AG04449 (cell line): ENCODE measurements around the gene TGM5.

Experiments used
- CTCF ChIA-PET: fragments of 350-600 bp; formaldehyde crosslinking; extraction: SDS; loops from one replicate; lab custom pipeline; 2021; ENCODE audit warnings: antibody characterized with exemption; lab: Yijun Ruan, JAX
- POLR2A ChIA-PET: fragments of 400-600, 350-600 bp; formaldehyde crosslinking; extraction: SDS; loops from one replicate; lab custom pipeline; 2020; ENCODE audit warnings: antibody characterized with exemption, inconsistent platforms; lab: Yijun Ruan, JAX
- DNase-seq: peaks from one replicate; pipeline ENCODE4 v3.0.0-alpha.2; 2010; ENCODE audit warnings: low read depth, low spot score
- H3K4me3 ChIP-seq: 2 replicates; pipeline ENCODE4 v1.5.1; 2011; ENCODE audit warnings: low read depth, mild to moderate bottlenecking, control low read depth, low read length
- CTCF ChIP-seq: IDR thresholded peaks from one replicate; pipeline ENCODE4 v1.5.1; 2011; ENCODE audit warnings: mild to moderate bottlenecking, moderate library complexity, low read length, control low read depth, inconsistent platforms; ENCODE audit not compliant: insufficient read depth; ENCODE audit errors: missing control alignments

Gene TGM5

GRCh38 chr15:43266834-43267233 lies at the start of gene TGM5:
Gene TGM5, minus strand, starts transcription at chr15:43266928. Its CDS starts 79 bp downstream, at chr15:43266849.
- H3K4me3 ChIP-seq = no peak within 1 kb of the TSS
- CTCF ChIA-PET = interaction anchor here (1.4 to 7.4 kb wide), 3 partner anchors 10 to 39 kb away, joined by 4 to 121 read pairs (median 74); no protein-coding TSS in a partner anchor
- no peak for TF ChIP-seq CTCF
- no peak for DNase-seq
- POLR2A ChIA-PET = interaction anchor here (0.6 kb wide), 1 partner anchor 36 kb away, joined by 3 read pairs; no protein-coding TSS in a partner anchor

GRCh38 chr15:43314171-43314570 lies 47.4 kb upstream of the TGM5 start:
- H3K4me3 ChIP-seq = no peak overlapping the region
- ChIA-PET CTCF (interaction anchor here (2.0 kb wide), 1 partner anchor 89 kb away, joined by 9 read pairs; no protein-coding TSS in a partner anchor), POLR2A (no interaction called here)
- no peak for TF ChIP-seq CTCF
- DNase-seq = no peak

- DNase-seq = no peak
- CTCF ChIA-PET = interaction anchor here (1.6 to 2.0 kb wide), 2 partner anchors 26 to 87 kb away, joined by 9 read pairs; no protein-coding TSS in a partner anchor
- no peak for TF ChIP-seq CTCF
- POLR2A ChIA-PET = no interaction called here
- H3K4me3 ChIP-seq = no peak overlapping the region
Measured at GRCh38 chr15:43312378-43312777, 45.6 kb upstream of the TGM5 start.

GRCh38 chr15:43302205-43302817 lies 35.6 kb upstream of the TGM5 start, which contains the start of gene TGM7:
Gene TGM7, minus strand, starts transcription at chr15:43302255.
- H3K4me3 ChIP-seq = no peak within 1 kb of the TSS
- POLR2A ChIA-PET = no interaction called here
- CTCF ChIA-PET = interaction anchor here (1.0 to 3.2 kb wide), 2 partner anchors 17 to 77 kb away, joined by 4 to 16 read pairs; no protein-coding TSS in a partner anchor
- TF ChIP-seq CTCF = no peak
- no peak for DNase-seq

- ChIA-PET POLR2A (no interaction called here), CTCF (no interaction called here)
- no peak for TF ChIP-seq CTCF
- no peak overlapping the region for H3K4me3 ChIP-seq
- no peak for DNase-seq
Measured at GRCh38 chr15:43299884-43300283, 33.2 kb upstream of the TGM5 start.

GRCh38 chr15:43299411-43299810 lies 32.7 kb upstream of the TGM5 start:
- CTCF ChIA-PET = no interaction called here
- no peak overlapping the region for H3K4me3 ChIP-seq
- POLR2A ChIA-PET = no interaction called here
- no peak for DNase-seq
- TF ChIP-seq CTCF = no peak
